Measurements from ENCODE around the gene CARM1. TPM values are rescaled to one million over a fixed set of nuclear protein-coding genes. Genes with fewer than 3 reads are reported as not detected.
A peak's percentile ranks its signal among the peaks of the same experiment; 100 is the strongest.

The CARM1 gene
- total RNA-seq, 1 donor from 2014 or later = 86.0 TPM

- Mint-ChIP-seq H3K27ac (peak overlapping the region; percentile 71), H3K36me3 (ENCODE audit: insufficient read depth) (peaks cover 3% of the 10 kb centered on the region), H3K9me3 (ENCODE audit: low read depth) (peaks cover 9% of the 10 kb centered on the region), H3K4me1 (ENCODE audit: low read depth) (no peaks in the 10 kb centered on the region), H3K27me3 (no peaks in the 10 kb centered on the region), H3K4me3 (ENCODE audit: low read depth) (no peak overlapping the region)
- no peak for DNase-seq (ENCODE audit: low spot score, unreplicated experiment)
- TF ChIP-seq, protein P1, sequence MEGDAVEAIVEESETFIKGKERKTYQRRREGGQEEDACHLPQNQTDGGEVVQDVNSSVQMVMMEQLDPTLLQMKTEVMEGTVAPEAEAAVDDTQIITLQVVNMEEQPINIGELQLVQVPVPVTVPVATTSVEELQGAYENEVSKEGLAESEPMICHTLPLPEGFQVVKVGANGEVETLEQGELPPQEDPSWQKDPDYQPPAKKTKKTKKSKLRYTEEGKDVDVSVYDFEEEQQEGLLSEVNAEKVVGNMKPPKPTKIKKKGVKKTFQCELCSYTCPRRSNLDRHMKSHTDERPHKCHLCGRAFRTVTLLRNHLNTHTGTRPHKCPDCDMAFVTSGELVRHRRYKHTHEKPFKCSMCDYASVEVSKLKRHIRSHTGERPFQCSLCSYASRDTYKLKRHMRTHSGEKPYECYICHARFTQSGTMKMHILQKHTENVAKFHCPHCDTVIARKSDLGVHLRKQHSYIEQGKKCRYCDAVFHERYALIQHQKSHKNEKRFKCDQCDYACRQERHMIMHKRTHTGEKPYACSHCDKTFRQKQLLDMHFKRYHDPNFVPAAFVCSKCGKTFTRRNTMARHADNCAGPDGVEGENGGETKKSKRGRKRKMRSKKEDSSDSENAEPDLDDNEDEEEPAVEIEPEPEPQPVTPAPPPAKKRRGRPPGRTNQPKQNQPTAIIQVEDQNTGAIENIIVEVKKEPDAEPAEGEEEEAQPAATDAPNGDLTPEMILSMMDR (IDR thresholded peaks at IDR 0.05; ENCODE audit: unreplicated experiment) = no peak
Measured at GRCh38 chr19:10839114-10840050, 32.0 kb upstream of the CARM1 start.

DNA sequence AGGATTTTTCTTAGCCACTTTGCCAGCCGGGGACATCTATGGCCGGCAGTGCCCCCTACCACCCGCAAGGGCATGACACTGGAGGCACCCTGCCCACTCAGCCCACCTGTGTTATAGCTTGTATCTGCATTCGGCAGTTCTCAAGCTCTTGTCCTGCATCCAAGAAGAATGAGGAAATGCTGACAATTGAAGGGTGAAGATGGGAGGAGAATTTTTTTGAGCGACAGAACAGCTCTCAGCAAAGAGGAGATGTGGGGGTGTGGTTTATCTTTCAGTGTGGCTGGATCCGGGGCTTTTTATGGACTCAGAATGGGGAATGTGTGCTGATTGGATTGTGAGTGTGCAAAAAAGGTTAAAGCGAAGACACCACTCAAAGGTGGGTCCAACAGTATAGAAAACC, 28.6 kb upstream of the CARM1 start:
- no peaks in the 10 kb centered on the region for H3K4me1 Mint-ChIP-seq (ENCODE audit: low read depth)
- no peaks in the 10 kb centered on the region for H3K36me3 Mint-ChIP-seq (ENCODE audit: insufficient read depth)
- H3K9me3 Mint-ChIP-seq (ENCODE audit: low read depth) = peaks cover 7% of the 10 kb centered on the region
- no peak overlapping the region for H3K4me3 Mint-ChIP-seq (ENCODE audit: low read depth)
- no peak for DNase-seq (ENCODE audit: low spot score, unreplicated experiment)
- peak overlapping the region; percentile 1 for H3K27ac Mint-ChIP-seq
- peaks cover 3% of the 10 kb centered on the region for H3K27me3 Mint-ChIP-seq
- TF ChIP-seq, protein P1 (IDR thresholded peaks at IDR 0.05; ENCODE audit: unreplicated experiment) = no peak

DNA sequence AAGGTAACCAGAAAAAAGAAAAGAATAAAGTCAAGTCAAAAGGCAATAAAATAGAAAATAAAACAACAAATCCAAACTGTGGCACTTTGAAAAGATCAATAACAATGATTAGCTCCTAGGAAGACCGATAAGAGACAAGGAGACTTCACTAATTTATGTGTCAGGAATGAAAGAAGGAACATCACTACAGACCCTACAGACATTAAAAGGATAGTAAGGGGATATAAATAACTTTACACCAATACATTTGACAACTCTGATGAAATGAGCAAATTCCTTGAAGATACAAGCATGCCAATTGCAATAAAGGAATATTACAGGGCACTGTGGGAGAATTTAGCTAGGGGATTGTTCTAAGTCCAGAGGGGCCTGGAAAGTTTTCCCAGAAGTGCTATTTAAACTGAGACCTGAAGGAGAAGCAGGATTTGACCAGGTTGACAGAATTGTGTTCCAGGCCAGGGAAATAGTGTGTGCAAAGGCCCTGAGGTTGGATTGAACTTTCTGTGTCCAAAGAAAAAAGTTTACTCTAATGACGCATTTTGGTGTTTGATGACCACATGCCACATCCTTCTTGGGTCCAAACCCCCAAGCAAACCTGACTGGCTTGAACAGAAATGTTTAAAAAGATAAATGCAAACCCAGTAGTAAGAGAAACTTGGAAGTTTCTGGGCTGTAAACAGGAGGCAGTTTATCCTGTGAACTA, 24.7 kb upstream of the CARM1 start:
- TF ChIP-seq, protein P1 (IDR thresholded peaks at IDR 0.05; ENCODE audit: unreplicated experiment) = no peak
- peaks cover 5% of the 10 kb centered on the region for H3K9me3 Mint-ChIP-seq (ENCODE audit: low read depth)
- H3K27me3 Mint-ChIP-seq = peaks cover 3% of the 10 kb centered on the region

DNA sequence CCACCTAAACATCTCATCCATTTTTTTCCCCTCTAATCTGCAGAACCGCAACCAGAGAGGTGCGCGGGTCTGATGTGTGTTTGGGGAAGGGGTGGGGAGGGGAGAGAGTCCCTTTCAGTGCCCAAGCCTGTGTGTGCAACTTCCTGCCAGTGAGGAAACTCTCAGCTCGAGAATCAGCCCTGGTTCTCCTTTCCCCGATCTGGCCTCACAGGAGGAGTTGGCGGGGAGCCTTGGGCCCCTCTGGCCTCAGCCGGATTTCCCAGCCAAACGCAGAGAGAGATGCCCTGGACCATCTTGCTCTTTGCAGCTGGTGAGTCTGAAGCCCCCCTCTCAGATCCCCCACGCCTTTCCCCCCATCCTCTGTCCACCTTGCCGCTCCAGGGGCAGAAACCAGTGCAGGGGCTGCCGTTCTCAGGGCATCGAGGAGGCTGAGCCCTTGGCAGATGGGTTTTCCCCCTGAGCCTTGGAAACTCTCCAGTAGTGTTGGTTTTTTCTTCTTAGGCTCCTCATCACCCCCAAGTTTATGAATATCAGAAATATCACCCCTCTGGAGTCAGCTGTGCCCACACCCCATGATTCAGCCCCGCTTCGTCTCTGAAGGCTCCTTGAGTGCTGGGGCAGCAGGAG, 23.0 kb upstream of the CARM1 start, which contains the start of gene C19orf38:
TSS of gene C19orf38 (plus strand) at position 186 of the 627 bp plus-strand sequence. CDS start at position 280, 94 bp downstream.
- Mint-ChIP-seq H3K4me1 (ENCODE audit: low read depth) (no peaks in the 10 kb centered on the region), H3K27me3 (peaks cover 3% of the 10 kb centered on the region), H3K4me3 (ENCODE audit: low read depth) (no peak within 1 kb of the TSS), H3K27ac (no peak within 1 kb of the TSS), H3K36me3 (ENCODE audit: insufficient read depth) (no peaks in the 10 kb centered on the region), H3K9me3 (ENCODE audit: low read depth) (peaks cover 5% of the 10 kb centered on the region)
- TF ChIP-seq, protein P1 (IDR thresholded peaks at IDR 0.05; ENCODE audit: unreplicated experiment) = no peak
- no peak for DNase-seq (ENCODE audit: low spot score, unreplicated experiment)

More for the DNA sequence above, 24.7 kb upstream of the CARM1 start:
- Mint-ChIP-seq H3K4me1 (ENCODE audit: low read depth) (no peaks in the 10 kb centered on the region), H3K27ac (no peak overlapping the region), H3K36me3 (ENCODE audit: insufficient read depth) (no peaks in the 10 kb centered on the region), H3K4me3 (ENCODE audit: low read depth) (no peak overlapping the region)
- no peak for DNase-seq (ENCODE audit: low spot score, unreplicated experiment)

DNA sequence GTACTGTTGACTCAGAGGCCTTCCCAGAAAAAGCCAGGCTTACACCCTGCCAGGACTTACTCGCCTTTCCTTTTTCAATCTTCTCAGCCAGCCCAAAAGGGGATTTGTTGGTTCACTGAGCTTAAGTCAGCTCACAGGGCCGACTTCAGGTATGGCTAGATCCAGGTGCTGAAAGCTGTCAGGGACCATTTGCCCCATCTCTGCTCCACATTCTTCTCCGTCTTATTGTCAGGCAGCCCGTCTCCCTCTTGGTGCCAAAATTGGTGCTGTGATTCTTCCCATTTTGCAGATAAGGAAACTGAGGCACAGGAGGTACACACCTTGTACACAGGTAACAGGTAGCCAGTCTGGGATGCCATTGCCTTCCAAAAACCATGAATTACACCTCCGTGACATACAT, 20.7 kb upstream of the CARM1 start:
- TF ChIP-seq, protein P1 (IDR thresholded peaks at IDR 0.05; ENCODE audit: unreplicated experiment) = no peak
- H3K36me3 Mint-ChIP-seq (ENCODE audit: insufficient read depth) = no peaks in the 10 kb centered on the region
- H3K27me3 Mint-ChIP-seq = peaks cover 3% of the 10 kb centered on the region
- H3K27ac Mint-ChIP-seq = no peak overlapping the region
- no peaks in the 10 kb centered on the region for H3K4me1 Mint-ChIP-seq (ENCODE audit: low read depth)
- H3K9me3 Mint-ChIP-seq (ENCODE audit: low read depth) = peaks cover 5% of the 10 kb centered on the region
- H3K4me3 Mint-ChIP-seq (ENCODE audit: low read depth) = no peak overlapping the region
- no peak for DNase-seq (ENCODE audit: low spot score, unreplicated experiment)

Measured in progenitor cell of endocrine pancreas (in vitro differentiated cells).